Non-pigmented ciliary epithelial cell (primary cell): ENCODE data around the gene OTUD6A.

Experiments
- DNase-seq: peaks from one replicate; pipeline ENCODE4 v3.0.0-alpha.2; 2010; ENCODE audit warnings: low read depth

The OTUD6A gene, protein sequence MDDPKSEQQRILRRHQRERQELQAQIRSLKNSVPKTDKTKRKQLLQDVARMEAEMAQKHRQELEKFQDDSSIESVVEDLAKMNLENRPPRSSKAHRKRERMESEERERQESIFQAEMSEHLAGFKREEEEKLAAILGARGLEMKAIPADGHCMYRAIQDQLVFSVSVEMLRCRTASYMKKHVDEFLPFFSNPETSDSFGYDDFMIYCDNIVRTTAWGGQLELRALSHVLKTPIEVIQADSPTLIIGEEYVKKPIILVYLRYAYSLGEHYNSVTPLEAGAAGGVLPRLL

GRCh38 chrX:70062076-70062475 is at the start of gene OTUD6A:
OTUD6A (plus strand) TSS chrX:70062457; CDS start chrX:70062525, 68 bp downstream.
- DNase-seq: no peak

- no peak for DNase-seq
Measured at GRCh38 chrX:70012756-70013155, 49.5 kb upstream of the OTUD6A start.

GRCh38 chrX:70013466-70014381 is 48.5 kb upstream of the OTUD6A start:
- no peak for DNase-seq

DNA sequence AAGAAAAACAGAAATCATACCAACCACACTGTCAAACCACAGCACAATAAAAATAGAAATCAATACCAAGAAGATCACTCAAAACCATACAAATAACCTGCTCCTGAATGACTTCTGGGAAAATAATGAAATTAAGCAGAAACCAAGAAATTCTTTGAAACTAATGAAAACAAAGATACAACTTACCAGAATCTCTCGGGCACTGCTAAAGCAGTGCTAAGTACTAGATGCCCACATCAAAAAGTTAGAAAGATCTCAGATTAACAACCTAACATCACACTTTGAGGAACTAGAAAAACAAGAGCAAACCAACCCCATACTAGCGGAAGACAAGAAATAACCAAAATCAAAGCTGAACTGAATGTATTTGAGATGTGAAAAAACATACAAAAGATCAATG is 45.7 kb upstream of the OTUD6A start:
- no peak for DNase-seq

- no peak for DNase-seq
Measured at GRCh38 chrX:70022616-70023015, 39.6 kb upstream of the OTUD6A start.

DNA sequence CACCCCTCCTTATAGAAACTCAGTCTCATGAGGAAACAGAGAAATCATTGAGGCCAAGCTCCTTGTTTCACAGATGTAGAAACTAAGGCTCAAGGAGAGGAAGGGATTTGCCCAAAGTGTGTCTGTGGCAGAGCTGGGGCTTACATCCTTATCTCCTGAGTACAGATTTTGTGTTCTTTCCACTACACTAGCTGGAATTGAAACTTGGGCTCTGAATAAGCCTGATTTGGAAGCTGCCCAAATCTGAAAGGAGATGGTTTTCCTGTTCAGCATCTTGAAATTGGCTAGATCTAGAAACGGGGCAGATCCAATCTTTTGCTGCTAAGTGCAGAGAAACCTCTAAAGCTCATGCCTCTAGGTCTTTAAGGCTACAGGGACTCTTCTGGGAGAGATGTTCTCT is 36.8 kb upstream of the OTUD6A start:
- DNase-seq: no peak

DNA sequence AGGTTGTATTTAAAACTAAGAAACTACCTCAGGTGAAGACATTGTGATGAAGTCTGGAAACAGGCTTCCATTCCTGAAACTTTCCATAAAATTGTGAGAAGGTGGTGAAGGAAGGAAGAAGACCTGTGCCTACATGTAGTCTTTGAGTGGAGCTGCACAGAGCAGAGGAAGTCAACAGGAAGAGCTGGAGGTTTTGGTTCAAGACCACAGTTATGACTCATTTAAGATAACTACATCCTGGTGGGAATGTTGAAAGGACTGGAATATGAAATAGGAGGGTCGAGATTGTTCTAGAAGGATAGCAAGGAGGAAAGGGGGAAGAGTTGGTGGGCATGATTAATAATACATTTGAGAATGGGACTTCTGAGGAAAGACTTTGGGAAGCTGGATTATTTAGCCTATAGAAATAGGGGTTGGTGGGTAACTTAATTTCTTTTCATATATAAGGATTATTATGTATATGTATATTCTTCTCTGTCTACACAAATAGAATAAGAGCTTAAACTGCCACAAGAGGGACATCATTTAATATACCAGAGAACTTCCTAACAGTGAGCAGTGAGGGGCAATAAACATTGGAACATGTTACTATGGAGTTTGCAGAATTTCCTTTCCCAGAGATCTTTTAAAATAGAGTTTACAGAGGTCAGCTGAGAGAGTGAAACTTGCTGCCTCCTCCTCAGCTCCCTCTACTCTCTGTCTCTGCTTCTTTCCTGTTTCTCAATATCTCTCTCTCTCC is 36.0 kb upstream of the OTUD6A start:
- DNase-seq: no peak

GRCh38 chrX:70026851-70027200 is 35.4 kb upstream of the OTUD6A start:
- DNase-seq: no peak

GRCh38 chrX:70029863-70030262 is 32.4 kb upstream of the OTUD6A start:
- DNase-seq: no peak

GRCh38 chrX:70030301-70030767 is 31.9 kb upstream of the OTUD6A start:
- DNase-seq: no peak

- no peak for DNase-seq
Measured at GRCh38 chrX:70032792-70033191, 29.5 kb upstream of the OTUD6A start.

GRCh38 chrX:70033348-70034051 is 28.8 kb upstream of the OTUD6A start:
- no peak for DNase-seq

DNA sequence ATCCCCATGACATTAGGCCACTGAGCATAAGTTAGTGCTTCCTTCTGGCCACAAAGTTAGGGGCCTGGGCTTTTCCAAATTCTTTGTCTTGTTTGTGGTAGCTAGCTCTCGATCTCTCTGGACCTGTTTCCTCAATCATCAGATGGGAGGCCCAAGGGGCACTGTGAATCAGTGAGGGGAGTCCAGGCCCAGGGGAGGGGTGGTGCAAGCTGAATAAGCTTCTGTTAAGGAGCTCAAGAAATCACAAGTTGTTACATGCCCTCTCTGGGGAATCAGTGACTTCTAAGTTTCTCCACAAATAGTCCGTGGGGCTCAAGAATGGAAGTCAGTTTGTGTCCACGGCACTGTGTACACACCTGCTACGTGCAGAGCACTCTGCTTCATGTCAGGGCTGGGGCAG is 27.6 kb upstream of the OTUD6A start:
- no peak for DNase-seq

- no peak for DNase-seq
Measured at GRCh38 chrX:70038515-70038914, 23.7 kb upstream of the OTUD6A start.

- no peak for DNase-seq
Measured at GRCh38 chrX:70038951-70039350, 23.3 kb upstream of the OTUD6A start.

DNA sequence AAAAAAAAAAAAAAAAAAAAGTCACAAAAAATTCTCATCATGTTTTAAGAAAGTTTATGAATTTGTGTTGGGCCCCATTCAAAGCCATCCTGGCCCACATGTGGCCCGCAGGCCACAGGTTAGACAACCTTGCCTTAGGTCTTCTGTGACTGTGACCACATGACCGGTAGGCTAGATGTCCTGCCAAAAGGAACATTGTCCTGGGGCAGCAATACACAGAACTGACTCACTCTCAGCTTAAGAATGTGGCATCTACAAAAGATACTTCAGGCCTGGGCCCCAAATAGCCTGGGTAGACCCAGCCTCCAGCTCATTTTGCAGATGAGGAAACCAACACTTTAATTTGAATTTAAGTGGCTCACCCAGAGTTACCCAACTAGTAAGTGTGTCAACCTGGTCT is 22.5 kb upstream of the OTUD6A start:
- no peak for DNase-seq

GRCh38 chrX:70041993-70042392 is 20.3 kb upstream of the OTUD6A start:
- DNase-seq: no peak

DNA sequence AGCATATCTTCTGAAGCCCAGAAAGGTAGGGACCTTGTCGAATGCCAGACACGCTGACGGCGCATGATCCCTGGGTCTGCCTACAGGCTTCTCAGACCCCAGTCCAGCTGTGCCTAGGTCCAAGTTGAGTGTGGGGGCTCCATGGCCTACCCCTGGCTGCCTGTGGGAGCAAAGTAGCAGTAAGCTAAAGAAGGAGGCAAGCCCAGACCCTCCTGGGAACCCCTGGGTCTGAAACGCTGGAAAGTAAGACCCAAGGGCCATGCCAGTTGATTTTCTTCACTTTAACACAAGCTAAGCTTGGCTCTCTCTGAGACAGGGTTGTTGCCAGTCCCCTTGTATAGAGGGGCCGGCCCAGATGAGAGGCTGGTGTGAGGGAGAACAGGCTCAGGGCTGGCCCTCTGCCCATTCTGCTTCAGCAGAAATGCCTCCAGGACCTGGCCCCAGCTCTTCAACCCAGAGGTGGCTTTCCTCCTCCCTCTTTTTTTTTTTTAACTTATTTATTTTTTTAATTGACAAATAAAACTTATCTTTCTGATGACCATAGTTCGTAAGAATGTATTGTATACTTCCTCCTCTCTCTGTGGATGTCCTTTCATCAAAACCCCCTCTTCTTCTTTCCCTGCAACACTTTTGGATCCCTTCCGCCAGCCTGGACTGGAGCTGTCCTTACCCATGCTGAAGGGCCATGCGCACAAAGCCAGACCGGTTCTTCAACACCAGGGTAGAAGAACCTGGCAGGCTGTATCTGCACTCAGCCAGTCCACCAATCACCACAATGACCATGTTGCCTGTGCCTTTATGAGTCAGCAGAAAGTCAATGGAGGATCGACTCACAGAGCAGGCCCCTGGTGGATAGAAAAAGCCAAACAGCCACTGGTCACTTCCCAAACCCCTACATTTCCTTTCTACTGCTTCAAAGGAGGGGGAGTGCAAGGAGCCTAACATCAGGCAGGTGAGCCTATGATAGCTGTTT is 19.6 kb upstream of the OTUD6A start:
- DNase-seq: no peak

DNA sequence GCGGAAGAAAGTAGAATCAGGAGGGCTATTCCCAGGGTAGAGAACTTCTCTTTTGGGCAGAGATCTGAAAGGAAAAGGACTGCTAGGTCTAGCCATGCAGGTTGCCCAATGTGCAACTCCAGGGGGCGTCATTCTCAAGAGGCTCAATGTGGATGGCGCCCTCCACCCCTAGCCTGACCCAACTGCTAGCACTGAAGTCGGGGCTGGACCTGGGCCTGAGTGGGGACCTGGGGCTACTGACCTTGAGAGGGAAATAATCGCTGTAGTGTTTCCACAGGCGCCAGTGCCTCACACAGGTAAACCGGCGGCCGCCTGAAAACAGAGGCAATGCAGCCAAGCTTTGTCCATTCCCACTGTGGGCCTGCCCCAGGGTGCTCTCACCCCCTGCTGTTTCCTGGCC is 18.6 kb upstream of the OTUD6A start:
- no peak for DNase-seq

- DNase-seq: no peak
Measured at GRCh38 chrX:70044541-70045245, 17.6 kb upstream of the OTUD6A start.
